CD4-positive, alpha-beta T cell treated with Interleukin-17A for 4 hours (primary cell): ENCODE results near the gene KCTD10.
"Not testable (repeated sequence)": the region's sequence is repeated elsewhere in the genome, so short reads cannot be mapped to it uniquely, and the experiment has no call there.

Experiments used
- DNase-seq: peaks from one replicate; pipeline ENCODE4 v3.0.0-alpha.2; 2020; ENCODE audit warnings: mixed read lengths

KCTD10 gene

DNA sequence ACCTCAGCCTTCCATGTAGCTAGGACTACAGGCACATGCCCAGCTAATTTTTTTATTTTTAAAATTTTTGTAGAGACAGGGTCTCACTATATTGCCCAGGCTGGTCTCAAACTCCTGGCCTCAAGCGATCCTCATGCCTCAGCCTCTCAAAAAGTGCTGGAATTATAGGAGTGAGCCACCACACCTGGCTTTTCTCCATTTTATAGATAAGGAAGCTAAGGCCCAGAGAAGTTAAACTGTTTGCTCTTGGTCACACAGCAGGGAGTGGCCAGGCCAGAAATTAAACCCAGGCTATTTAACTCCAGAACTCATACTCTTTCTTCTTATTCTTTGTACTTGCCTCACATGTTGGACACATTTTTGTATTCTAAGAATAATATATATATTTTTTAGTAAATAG is 16.8 kb upstream of the KCTD10 start:
- DNase-seq = no peak

DNA sequence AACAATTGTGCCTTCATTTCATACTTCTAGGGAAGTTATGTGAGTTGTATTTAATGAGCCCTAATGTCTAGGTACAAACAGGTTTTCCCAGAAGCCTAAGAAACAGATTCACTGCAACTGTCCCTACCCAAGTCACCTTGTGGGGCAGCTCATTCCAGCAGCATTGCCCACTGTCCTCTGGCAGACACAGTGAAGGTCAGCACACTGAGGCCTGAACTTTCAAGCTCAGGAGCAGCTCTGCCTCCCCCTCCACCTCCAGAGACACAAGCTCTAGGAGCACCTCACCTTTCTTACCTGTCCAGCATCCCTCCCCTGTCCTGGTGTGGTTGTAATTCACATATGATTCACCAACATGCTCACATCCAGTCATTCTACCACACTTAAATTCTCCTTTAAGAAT is 16.0 kb upstream of the KCTD10 start:
- DNase-seq = no peak

DNA sequence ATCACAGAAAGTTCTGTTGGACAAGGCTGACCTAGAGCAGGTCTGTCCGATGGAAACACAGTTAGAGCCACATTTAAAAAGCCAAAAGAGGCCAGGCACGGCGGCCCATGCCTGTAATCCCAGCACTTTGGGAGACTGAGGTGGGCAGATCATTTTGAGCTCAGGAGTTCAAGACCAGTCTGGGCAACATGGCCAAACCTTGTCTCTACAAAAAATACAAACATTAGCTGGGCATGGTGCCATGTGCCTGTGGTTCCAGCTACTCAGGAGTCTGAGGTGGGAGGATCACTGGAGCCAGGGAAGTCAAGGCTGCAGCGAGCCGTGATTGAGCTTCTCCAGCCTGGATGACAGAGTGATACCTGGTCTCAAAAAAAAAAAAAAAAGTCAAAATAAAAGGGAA is 15.3 kb upstream of the KCTD10 start:
- DNase-seq = no peak

GRCh38 chr12:109491671-109492070 is 14.6 kb upstream of the KCTD10 start:
- no peak for DNase-seq

- DNase-seq = no peak
These were observed 13.0 kb upstream of the KCTD10 start for GRCh38 chr12:109489955-109490565.

GRCh38 chr12:109489016-109489954 is 12.2 kb upstream of the KCTD10 start:
- no peak for DNase-seq

DNA sequence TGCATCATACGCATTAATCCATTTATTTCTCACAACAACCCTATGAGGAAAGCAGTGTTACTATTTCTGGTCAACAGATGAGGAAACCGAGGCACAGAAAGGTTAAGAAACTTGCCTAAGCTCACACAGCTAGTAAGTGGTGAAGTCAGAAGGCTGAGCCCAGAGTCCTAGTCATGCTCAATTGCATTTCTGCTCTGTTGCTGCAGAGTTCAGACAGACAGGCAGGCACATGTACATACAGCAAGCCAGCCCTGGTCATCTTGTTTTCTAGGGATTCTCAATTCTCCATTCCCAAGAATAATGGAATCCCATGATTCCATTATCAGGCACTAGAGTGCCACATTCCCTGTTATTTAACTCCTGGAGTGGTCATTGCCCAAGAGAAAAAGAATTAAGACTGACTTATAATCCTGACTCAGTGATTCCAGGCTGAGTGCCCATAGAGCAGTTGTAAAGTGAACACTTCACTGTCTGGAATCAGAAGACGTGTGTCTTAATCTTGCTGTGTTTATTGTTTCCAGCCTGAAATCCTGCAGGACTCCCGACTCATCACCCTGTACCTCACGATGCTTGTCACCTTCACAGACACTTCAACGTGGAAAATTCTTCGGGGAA is 11.1 kb upstream of the KCTD10 start:
- DNase-seq = no peak

DNA sequence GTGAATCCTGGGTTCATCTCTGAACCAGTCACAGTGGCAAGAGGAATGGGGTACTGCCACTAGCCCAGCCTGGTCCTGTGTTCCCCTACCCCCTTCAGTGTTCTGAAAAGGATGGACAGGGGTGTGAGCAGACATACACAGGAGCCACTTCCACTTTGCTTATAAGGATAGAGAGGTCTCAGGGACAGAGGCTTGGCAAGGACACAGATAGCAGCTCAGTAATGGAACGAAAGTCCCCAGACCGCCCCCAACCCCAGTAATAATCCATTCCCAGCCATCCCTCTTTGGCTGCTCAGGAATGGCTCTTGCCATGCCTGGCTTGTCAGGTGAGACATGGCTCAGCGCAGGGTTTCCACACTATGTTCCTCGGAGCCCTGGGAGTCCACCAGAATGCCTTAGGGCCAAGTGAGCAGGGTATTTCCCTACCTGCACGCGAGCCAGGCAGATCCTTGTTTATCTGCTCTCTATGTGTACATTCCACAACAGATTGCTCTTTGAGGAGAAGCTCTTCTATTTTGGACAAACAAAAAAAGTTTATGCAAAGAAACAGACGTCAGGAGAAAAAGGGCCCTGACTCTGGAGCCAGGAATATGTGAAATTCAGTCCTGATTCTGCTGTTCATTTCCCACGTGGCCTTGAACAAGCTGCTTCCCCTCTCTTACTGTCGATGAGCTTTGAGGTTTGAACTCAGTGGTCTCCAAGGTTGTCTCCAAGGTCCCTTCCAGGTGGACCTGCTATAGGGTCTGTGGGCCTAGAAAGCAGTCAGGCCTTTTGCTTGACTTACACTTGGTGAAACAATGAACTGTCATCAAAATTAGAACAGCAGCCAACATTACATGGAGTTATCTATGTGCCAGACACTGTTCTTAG is 10.3 kb upstream of the KCTD10 start:
- no peak for DNase-seq

GRCh38 chr12:109485201-109485600 is 8.1 kb upstream of the KCTD10 start:
- no peak for DNase-seq

DNA sequence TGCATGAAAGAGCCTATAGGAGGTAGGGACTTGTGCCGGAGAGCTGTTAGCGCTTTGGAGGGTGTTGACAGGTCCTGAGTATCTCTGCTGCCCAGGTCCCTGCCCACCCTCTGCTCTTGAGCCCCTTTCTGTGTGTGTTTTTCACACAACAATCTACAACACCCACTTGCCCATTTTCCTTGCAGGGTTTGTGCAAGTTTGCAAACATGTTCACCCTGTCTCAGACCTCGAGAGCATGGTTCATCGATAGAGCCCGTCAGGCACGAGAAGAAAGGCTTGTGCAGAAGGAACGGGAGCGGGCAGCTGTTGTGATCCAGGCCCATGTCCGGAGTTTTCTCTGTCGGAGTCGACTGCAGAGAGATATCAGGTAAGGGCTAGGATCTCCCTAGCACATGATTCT is 6.2 kb upstream of the KCTD10 start:
- DNase-seq = no peak

- DNase-seq = no peak
These were observed 5.8 kb upstream of the KCTD10 start for GRCh38 chr12:109482894-109483293.

GRCh38 chr12:109482491-109482890 is 5.4 kb upstream of the KCTD10 start:
- DNase-seq = no peak

- DNase-seq = no peak
These were observed 4.8 kb upstream of the KCTD10 start for GRCh38 chr12:109481863-109482262.

DNA sequence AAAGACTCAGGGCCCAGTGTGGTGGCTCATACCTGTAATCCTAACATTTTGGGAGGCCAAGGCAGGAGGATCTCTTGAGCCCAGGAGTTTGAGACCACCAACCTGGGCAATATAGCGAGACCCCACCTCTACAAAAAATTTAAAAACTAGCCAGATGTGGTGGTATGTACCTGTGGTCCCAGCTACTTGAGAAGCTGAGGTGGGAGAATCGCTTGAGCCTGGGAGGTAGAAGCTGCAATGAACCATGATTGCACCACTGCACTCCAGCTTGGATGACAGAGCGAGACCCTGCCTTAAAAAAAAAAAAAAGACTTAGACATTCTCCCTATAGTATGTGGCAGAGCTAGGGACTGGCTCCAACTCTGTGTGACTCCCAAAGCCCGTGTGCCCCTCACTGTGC is 3.3 kb upstream of the KCTD10 start:
- no peak for DNase-seq

- no peak for DNase-seq
These were observed 2.7 kb upstream of the KCTD10 start for GRCh38 chr12:109479761-109480160.

DNA sequence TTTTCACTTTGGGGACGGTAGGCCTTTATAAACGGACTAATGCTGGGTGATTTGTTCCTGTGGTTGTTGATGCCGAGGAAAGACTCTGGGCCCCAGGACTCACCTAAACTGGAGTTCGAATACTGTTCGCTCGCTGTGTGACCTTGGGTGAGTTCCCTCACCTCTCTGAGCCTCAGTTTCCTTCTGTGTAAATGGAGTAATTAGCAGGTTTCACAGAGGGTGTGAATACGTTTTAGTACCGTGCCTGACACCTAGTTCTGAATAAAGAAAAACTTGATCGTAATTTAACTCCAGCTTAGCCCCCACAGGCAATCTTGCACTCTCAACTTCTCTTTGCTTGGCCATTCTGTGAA is 839 bp upstream of the KCTD10 start:
- DNase-seq = no peak

DNA sequence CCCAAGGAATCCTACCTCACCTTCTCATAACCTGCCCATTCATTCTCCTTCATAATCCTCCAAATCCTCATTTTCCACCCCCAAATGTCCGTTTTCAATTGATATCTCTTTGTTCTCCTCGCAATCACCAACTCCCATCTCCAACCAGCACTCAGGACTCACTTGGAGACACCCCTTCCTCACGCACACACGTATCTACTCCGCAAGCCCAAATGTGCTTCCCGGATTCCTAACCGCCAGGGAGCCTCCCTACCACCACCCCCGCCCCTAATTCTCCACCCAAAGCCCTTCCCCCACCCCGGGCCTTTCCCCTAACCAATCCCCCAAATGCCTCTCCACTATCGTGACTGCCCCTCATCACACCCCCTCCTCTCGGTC is 304 bp downstream of the KCTD10 start:
- DNase-seq = no peak

DNA sequence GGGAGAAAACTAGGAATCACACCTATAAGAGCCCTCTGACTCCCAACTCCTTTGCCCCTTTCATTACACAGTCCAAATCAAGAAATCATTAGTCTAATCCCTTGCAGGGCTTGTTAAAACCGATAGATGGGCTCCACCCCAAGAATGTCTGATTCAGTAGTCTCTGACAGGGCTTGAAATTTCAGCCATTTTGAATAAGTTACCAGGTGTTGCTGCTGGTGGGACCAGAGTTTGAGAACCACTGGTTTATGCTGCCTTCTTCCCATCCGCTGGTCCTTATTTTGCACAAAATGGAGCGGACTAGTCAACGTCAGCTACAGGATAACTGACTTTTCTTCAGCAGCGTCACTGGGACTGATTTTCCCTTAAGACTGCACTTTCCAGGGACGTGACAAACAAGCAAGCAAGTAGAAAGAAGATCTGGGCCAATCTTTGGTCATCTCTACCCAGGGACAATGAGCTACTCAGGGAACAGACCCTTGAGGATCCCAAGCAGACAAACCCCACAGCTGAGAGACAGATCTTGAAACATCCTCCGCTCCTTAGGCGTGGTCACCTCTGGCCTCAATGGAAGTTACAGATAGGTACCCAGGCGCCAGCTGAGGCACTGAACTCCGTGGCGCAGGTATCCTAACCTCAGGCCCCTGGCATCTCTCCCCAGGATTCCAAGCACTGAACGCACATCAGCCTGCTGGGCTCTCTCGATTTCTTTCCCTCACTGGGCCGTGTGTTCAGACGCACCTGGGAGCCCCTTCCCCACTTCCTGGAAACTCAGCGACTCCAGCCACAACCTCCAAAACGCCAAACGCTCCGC is 900 bp downstream of the KCTD10 start:
- no peak for DNase-seq

GRCh38 chr12:109475121-109475520 is 2.0 kb downstream of the KCTD10 start:
- no peak for DNase-seq

- DNase-seq = not testable (repeated sequence)
These were observed 3.4 kb downstream of the KCTD10 start for GRCh38 chr12:109473526-109474270.

GRCh38 chr12:109473006-109473405 is 4.1 kb downstream of the KCTD10 start:
- no peak for DNase-seq
